OCI-LY7 (cell line): ENCODE measurements around the gene KCNMA1.

Source experiments
- EZH2phosphoT487 ChIP-seq: fragments of 200-600 bp; sonication (generic); IDR thresholded peaks from 2 replicates; pipeline ENCODE4 v1.6.1; 2018; ENCODE audit warnings: low read depth, borderline replicate concordance, mild to moderate bottlenecking, mixed run types, antibody characterized with exemption, low read length, moderate library complexity, mixed read lengths
- TF ChIP-seq, protein P1 (sequence below): fragments of 200-600 bp; sonication (generic); conservative IDR thresholded peaks from 2 replicates; pipeline ENCODE4 v1.5.1; 2014; ENCODE audit warnings: mild to moderate bottlenecking, antibody characterized with exemption, low read length, moderate library complexity, mixed read lengths

DNA sequence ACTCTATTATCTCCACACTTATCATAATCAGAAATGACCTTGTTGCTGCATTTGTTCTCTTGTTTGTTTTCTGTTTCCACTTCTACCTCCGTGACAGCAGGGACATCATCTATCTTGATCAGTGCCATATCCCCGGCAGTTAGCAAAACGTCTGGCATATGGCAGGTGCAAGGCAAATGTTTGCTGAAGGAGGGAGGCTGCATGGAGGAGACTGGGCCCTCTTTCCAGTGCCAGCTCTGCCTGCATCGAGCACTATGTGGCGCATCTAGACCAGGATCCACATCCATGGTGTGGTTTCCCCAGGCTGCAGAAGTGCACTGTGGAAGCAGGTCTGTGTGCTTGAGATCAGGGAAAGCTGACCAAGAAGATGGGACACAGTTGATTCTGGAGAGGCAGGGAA is 181.2 kb downstream of the KCNMA1 start:
- TF ChIP-seq, protein P1, sequence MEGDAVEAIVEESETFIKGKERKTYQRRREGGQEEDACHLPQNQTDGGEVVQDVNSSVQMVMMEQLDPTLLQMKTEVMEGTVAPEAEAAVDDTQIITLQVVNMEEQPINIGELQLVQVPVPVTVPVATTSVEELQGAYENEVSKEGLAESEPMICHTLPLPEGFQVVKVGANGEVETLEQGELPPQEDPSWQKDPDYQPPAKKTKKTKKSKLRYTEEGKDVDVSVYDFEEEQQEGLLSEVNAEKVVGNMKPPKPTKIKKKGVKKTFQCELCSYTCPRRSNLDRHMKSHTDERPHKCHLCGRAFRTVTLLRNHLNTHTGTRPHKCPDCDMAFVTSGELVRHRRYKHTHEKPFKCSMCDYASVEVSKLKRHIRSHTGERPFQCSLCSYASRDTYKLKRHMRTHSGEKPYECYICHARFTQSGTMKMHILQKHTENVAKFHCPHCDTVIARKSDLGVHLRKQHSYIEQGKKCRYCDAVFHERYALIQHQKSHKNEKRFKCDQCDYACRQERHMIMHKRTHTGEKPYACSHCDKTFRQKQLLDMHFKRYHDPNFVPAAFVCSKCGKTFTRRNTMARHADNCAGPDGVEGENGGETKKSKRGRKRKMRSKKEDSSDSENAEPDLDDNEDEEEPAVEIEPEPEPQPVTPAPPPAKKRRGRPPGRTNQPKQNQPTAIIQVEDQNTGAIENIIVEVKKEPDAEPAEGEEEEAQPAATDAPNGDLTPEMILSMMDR, result no peak
- no peak for TF ChIP-seq EZH2phosphoT487
